Neural cell (in vitro differentiated cells): Measurements from ENCODE around the gene RAB40A. TPM values are rescaled to one million over a fixed set of nuclear protein-coding genes. Genes with fewer than 3 reads are reported as not detected.

ENCODE experiments used
- H2AFZ ChIP-seq: fragments of 200-600, 300-800 bp; sonication (generic), shearing (Covaris generic); 2 replicates; pipeline ENCODE4 v1.6.0; 2014; ENCODE audit warnings: low read depth, mild to moderate bottlenecking, antibody characterized with exemption, low read length, moderate library complexity
- H3F3A ChIP-seq: fragments of 200-600 bp; shearing (Covaris generic); 2 replicates; pipeline ENCODE4 v1.6.1; 2016; ENCODE audit warnings: mild to moderate bottlenecking, moderate library complexity, mixed read lengths, antibody characterized with exemption, low read length; ENCODE audit not compliant: insufficient read depth, poor library complexity, severe bottlenecking
- H3K27ac ChIP-seq: fragments of 200-600, 300-800 bp; sonication (generic), shearing (Covaris generic); 2 replicates; pipeline ENCODE4 v1.5.1; 2014; ENCODE audit warnings: mild to moderate bottlenecking, low read length, moderate library complexity
- H3K27me3 ChIP-seq: fragments of 300-800, 200-600 bp; sonication (generic), shearing (Covaris generic); 2 replicates; pipeline ENCODE4 v1.6.0; 2014; ENCODE audit warnings: mild to moderate bottlenecking, low read depth, low read length, moderate library complexity; ENCODE audit not compliant: insufficient read depth
- H3K36me3 ChIP-seq: fragments of 300-800, 200-600 bp; sonication (generic), shearing (Covaris generic); 2 replicates; pipeline ENCODE4 v1.5.1; 2014; ENCODE audit warnings: mild to moderate bottlenecking, antibody characterized with exemption, low read length, moderate library complexity; ENCODE audit not compliant: insufficient read depth
- H3K4me2 ChIP-seq: fragments of 300-800, 200-600 bp; sonication (generic), shearing (Covaris generic); 2 replicates; pipeline ENCODE4 v1.6.0; 2014; ENCODE audit warnings: mild to moderate bottlenecking, low read length
- H3K4me3 ChIP-seq: fragments of 300-800, 200-600 bp; sonication (generic), shearing (Covaris generic); 2 replicates; pipeline ENCODE4 v1.5.1; 2014; ENCODE audit warnings: mild to moderate bottlenecking, low read length, moderate library complexity
- H3K79me2 ChIP-seq: fragments of 200-600 bp; shearing (Covaris generic); replicated peaks from 2 replicates; pipeline ENCODE4 v1.6.0; 2014; ENCODE audit warnings: mild to moderate bottlenecking, low read length, moderate library complexity; ENCODE audit not compliant: insufficient read depth
- H3K9ac ChIP-seq: fragments of 300-800, 200-600 bp; sonication (generic), shearing (Covaris generic); 2 replicates; pipeline ENCODE4 v1.6.1; 2016; ENCODE audit warnings: mild to moderate bottlenecking, low read length, mixed read lengths
- H3K9me2 ChIP-seq: fragments of 200-600 bp; shearing (Covaris generic); 2 replicates; pipeline ENCODE4 v1.6.1; 2016; ENCODE audit warnings: mild to moderate bottlenecking, low read length, mixed read lengths; ENCODE audit not compliant: insufficient read depth
- H3K9me3 ChIP-seq: fragments of 200-600, 300-800 bp; sonication (generic), shearing (Covaris generic); 2 replicates; pipeline ENCODE4 v1.6.1; 2016; ENCODE audit warnings: mild to moderate bottlenecking, mixed run types, low read length, moderate library complexity, mixed read lengths
- H4K20me1 ChIP-seq: fragments of 200-600 bp; shearing (Covaris generic); 2 replicates; pipeline ENCODE4 v1.6.1; 2016; ENCODE audit warnings: mild to moderate bottlenecking, mixed run types; ENCODE audit not compliant: insufficient read depth
- EP300 ChIP-seq: fragments of 450-650 bp; conservative IDR thresholded peaks from 2 replicates; pipeline ENCODE4 v1.6.1; 2014; ENCODE audit warnings: antibody characterized with exemption, mild to moderate bottlenecking, moderate library complexity; ENCODE audit not compliant: poor library complexity, severe bottlenecking
- EZH2 ChIP-seq: fragments of 200-600, 300-800 bp; shearing (Covaris generic), sonication (generic); IDR thresholded peaks from 2 replicates; pipeline ENCODE4 v1.6.1; 2014; ENCODE audit warnings: antibody characterized with exemption, low read length, borderline replicate concordance, mild to moderate bottlenecking; ENCODE audit not compliant: insufficient read depth, poor library complexity, severe bottlenecking
- MXI1 ChIP-seq: fragments of 450-650 bp; conservative IDR thresholded peaks from 2 replicates; pipeline ENCODE4 v1.6.1; 2014; ENCODE audit warnings: antibody characterized with exemption, mild to moderate bottlenecking; ENCODE audit not compliant: poor library complexity, severe bottlenecking
- POLR2AphosphoS5 ChIP-seq: IDR thresholded peaks from 2 replicates; pipeline ENCODE4 v1.6.1; 2012
- SMC3 ChIP-seq: fragments of 450-650 bp; conservative IDR thresholded peaks from 2 replicates; pipeline ENCODE4 v1.6.1; 2014; ENCODE audit warnings: antibody characterized with exemption, mild to moderate bottlenecking, moderate library complexity; ENCODE audit not compliant: poor library complexity
- TAF1 ChIP-seq: IDR thresholded peaks from 2 replicates; pipeline ENCODE4 v1.6.1; 2012; ENCODE audit warnings: low read depth
- polyA plus RNA-seq: library from polyadenylated mRNA; depleted of rRNA; stranded (reverse); fragments of >200 nt; gene quantifications from 2 replicates; pipeline ENCODE4 v1.2.3, GENCODE V29; 2014
- TF ChIP-seq, protein P1 (sequence below): fragments of 450-650 bp; IDR thresholded peaks from 2 replicates; pipeline ENCODE4 v1.5.1; 2014; ENCODE audit warnings: antibody characterized with exemption, mild to moderate bottlenecking, moderate library complexity; ENCODE audit not compliant: poor library complexity, severe bottlenecking
- TF ChIP-seq, protein P2 (sequence below): IDR thresholded peaks from 2 replicates; pipeline ENCODE4 v1.6.1; 2012; ENCODE audit warnings: borderline replicate concordance

The RAB40A gene
- polyA plus RNA-seq, 1 donor from 2014 or later, result 1.9 TPM

DNA sequence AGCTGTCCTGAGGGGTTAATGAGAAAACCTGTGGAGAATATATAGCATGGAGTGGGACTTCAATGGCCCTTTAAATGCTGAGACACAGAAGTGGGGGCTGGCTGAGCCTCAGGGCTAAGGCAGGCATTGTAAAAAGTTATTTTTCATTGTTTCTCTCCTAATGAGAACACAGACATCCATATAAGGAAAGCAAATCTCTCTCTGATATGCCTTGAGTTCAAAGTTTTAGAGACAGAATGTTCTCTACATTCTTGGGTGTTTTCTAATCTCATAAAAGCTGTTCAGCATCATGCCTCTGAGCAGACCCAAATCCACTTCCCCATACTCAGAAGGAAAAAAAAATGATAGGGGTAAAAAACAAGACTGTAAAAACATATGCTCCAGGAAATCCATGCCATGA is 16.8 kb upstream of the RAB40A start:
- no peaks in the 10 kb centered on the region for H4K20me1 ChIP-seq
- no peaks in the 10 kb centered on the region for H3K27me3 ChIP-seq
- no peak overlapping the region for H3K9ac ChIP-seq
- no peaks in the 10 kb centered on the region for H3K79me2 ChIP-seq
- H3K36me3 ChIP-seq, result no peaks in the 10 kb centered on the region
- H3F3A ChIP-seq, result no peaks in the 10 kb centered on the region
- H3K4me2 ChIP-seq, result no peak overlapping the region
- no peak overlapping the region for H3K27ac ChIP-seq
- H2AFZ ChIP-seq, result no peak overlapping the region
- no peaks in the 10 kb centered on the region for H3K9me3 ChIP-seq
- TF ChIP-seq EP300, result no peak
- TF ChIP-seq TAF1, result no peak
- no peak for TF ChIP-seq SMC3
- no peak for TF ChIP-seq EZH2
- TF ChIP-seq, protein P1, sequence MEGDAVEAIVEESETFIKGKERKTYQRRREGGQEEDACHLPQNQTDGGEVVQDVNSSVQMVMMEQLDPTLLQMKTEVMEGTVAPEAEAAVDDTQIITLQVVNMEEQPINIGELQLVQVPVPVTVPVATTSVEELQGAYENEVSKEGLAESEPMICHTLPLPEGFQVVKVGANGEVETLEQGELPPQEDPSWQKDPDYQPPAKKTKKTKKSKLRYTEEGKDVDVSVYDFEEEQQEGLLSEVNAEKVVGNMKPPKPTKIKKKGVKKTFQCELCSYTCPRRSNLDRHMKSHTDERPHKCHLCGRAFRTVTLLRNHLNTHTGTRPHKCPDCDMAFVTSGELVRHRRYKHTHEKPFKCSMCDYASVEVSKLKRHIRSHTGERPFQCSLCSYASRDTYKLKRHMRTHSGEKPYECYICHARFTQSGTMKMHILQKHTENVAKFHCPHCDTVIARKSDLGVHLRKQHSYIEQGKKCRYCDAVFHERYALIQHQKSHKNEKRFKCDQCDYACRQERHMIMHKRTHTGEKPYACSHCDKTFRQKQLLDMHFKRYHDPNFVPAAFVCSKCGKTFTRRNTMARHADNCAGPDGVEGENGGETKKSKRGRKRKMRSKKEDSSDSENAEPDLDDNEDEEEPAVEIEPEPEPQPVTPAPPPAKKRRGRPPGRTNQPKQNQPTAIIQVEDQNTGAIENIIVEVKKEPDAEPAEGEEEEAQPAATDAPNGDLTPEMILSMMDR, result no peak
- no peak for TF ChIP-seq POLR2AphosphoS5
- TF ChIP-seq, protein P2, sequence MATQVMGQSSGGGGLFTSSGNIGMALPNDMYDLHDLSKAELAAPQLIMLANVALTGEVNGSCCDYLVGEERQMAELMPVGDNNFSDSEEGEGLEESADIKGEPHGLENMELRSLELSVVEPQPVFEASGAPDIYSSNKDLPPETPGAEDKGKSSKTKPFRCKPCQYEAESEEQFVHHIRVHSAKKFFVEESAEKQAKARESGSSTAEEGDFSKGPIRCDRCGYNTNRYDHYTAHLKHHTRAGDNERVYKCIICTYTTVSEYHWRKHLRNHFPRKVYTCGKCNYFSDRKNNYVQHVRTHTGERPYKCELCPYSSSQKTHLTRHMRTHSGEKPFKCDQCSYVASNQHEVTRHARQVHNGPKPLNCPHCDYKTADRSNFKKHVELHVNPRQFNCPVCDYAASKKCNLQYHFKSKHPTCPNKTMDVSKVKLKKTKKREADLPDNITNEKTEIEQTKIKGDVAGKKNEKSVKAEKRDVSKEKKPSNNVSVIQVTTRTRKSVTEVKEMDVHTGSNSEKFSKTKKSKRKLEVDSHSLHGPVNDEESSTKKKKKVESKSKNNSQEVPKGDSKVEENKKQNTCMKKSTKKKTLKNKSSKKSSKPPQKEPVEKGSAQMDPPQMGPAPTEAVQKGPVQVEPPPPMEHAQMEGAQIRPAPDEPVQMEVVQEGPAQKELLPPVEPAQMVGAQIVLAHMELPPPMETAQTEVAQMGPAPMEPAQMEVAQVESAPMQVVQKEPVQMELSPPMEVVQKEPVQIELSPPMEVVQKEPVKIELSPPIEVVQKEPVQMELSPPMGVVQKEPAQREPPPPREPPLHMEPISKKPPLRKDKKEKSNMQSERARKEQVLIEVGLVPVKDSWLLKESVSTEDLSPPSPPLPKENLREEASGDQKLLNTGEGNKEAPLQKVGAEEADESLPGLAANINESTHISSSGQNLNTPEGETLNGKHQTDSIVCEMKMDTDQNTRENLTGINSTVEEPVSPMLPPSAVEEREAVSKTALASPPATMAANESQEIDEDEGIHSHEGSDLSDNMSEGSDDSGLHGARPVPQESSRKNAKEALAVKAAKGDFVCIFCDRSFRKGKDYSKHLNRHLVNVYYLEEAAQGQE, result no peak
- H3K4me3 ChIP-seq, result no peak overlapping the region
- H3K9me2 ChIP-seq, result no peaks in the 10 kb centered on the region

DNA sequence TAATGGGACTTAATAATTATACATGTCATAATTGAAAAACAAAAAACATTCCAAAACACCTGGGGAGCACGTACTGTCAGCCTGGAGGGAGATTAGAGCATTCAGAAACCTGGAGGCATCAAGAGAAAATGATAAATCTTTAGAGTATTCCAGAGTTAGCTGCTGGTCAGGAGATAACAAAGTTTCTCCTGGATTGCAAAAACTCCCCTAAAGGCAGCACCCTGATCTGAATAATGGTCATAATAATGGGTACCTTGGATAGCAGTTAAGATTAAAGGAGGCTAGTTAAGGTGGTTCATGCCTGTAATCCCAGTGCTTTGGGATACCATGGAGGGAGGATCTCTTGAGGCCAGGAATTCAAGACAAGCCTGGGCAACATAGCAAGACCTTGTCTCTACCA is 15.9 kb upstream of the RAB40A start:
- H3K9me2 ChIP-seq, result no peaks in the 10 kb centered on the region
- H3K27ac ChIP-seq, result no peak overlapping the region
- H3F3A ChIP-seq, result no peaks in the 10 kb centered on the region
- H3K4me3 ChIP-seq, result no peak overlapping the region
- H3K79me2 ChIP-seq, result no peaks in the 10 kb centered on the region
- H2AFZ ChIP-seq, result no peak overlapping the region
- H3K4me2 ChIP-seq, result no peak overlapping the region
- no peaks in the 10 kb centered on the region for H4K20me1 ChIP-seq
- H3K9ac ChIP-seq, result no peak overlapping the region
- no peaks in the 10 kb centered on the region for H3K27me3 ChIP-seq
- TF ChIP-seq, protein P2, result no peak
- TF ChIP-seq SMC3, result no peak
- TF ChIP-seq EP300, result no peak
- no peak for TF ChIP-seq POLR2AphosphoS5
- TF ChIP-seq, protein P1, result no peak
- no peak for TF ChIP-seq EZH2
- no peak for TF ChIP-seq MXI1
- H3K9me3 ChIP-seq, result no peaks in the 10 kb centered on the region
- no peaks in the 10 kb centered on the region for H3K36me3 ChIP-seq
